KMS-11 (cell line): ENCODE measurements around the gene FLAD1.
A peak's percentile ranks its signal among the peaks of the same experiment; 100 is the strongest.

ENCODE experiments used
- H2AFZ ChIP-seq: fragments of 200-600 bp; sonication (generic); 2 replicates; pipeline ENCODE4 v1.6.1; 2016; ENCODE audit warnings: antibody characterized with exemption, mixed run types, low read depth
- H3K27ac ChIP-seq: fragments of 200-600 bp; sonication (generic); 2 replicates; pipeline ENCODE4 v1.6.1; 2016; ENCODE audit warnings: mild to moderate bottlenecking, mixed run types
- H3K27me3 ChIP-seq: fragments of 200-600 bp; sonication (generic); 2 replicates; pipeline ENCODE4 v1.6.1; 2017; ENCODE audit warnings: mild to moderate bottlenecking, low read depth, mixed run types, moderate library complexity; ENCODE audit not compliant: insufficient read depth
- H3K36me3 ChIP-seq: fragments of 200-600 bp; sonication (generic); 2 replicates; pipeline ENCODE4 v1.6.1; 2017; ENCODE audit warnings: mild to moderate bottlenecking, mixed run types; ENCODE audit not compliant: insufficient read depth
- H3K4me1 ChIP-seq: fragments of 200-600 bp; sonication (generic); 2 replicates; pipeline ENCODE4 v1.6.1; 2016; ENCODE audit warnings: mild to moderate bottlenecking, low read depth, mixed run types; ENCODE audit not compliant: poor library complexity, severe bottlenecking
- H3K4me2 ChIP-seq: fragments of 200-600 bp; sonication (generic); 2 replicates; pipeline ENCODE4 v1.7.0; 2016; ENCODE audit warnings: mild to moderate bottlenecking, mixed run types
- H3K4me3 ChIP-seq: fragments of 200-600 bp; sonication (generic); IDR thresholded peaks from 2 replicates; pipeline ENCODE4 v1.6.1; 2017; ENCODE audit warnings: low read depth, low read length, mixed read lengths; ENCODE audit not compliant: insufficient read depth
- H3K79me2 ChIP-seq: fragments of 200-600 bp; sonication (generic); 2 replicates; pipeline ENCODE4 v1.6.1; 2016; ENCODE audit warnings: low read depth, mixed run types; ENCODE audit not compliant: insufficient read depth
- H3K9ac ChIP-seq: fragments of 200-600 bp; sonication (generic); 2 replicates; pipeline ENCODE4 v1.6.1; 2016; ENCODE audit warnings: mild to moderate bottlenecking, mixed run types
- H4K20me1 ChIP-seq: fragments of 200-600 bp; sonication (generic); 2 replicates; pipeline ENCODE4 v1.6.1; 2016; ENCODE audit warnings: mild to moderate bottlenecking, mixed run types; ENCODE audit not compliant: insufficient read depth
- TF ChIP-seq, protein P1 (sequence below): fragments of 200-600 bp; sonication (generic); conservative IDR thresholded peaks from 2 replicates; pipeline ENCODE4 v1.6.1; 2017; ENCODE audit warnings: low read depth, mild to moderate bottlenecking, antibody characterized with exemption, low read length, moderate library complexity, mixed read lengths

The FLAD1 gene

DNA sequence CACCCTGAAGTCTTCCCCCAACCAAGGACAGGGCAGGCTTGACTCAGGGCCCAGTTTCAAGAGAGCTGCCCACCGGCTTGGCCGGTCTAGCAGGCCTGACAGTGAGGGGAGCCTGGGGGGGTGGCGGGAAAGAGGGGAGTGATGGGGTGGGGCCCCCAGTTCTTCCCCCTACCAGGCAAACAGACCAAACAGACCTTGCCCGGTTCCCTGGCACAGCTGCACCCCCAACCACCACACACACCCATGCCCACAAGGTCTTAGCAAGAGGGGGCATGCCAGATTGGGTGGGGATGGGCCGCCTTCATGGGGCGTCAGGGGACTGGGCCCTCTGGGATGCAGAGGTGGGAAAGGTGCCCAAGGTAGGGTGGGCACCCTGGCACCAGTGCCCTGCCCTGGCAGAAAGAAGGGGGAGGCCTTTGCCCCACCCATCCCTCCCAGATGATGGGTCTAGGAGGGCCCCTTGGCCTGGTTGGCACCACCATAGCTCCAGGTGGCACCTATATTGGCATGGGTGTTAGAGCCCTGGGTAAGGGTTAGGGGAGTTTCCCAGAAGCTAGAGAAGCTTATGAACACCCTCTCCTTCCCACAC is 28.4 kb downstream of the FLAD1 start:
- H3K4me1 ChIP-seq = peaks cover 17% of the 10 kb centered on the region
- TF ChIP-seq, protein P1, sequence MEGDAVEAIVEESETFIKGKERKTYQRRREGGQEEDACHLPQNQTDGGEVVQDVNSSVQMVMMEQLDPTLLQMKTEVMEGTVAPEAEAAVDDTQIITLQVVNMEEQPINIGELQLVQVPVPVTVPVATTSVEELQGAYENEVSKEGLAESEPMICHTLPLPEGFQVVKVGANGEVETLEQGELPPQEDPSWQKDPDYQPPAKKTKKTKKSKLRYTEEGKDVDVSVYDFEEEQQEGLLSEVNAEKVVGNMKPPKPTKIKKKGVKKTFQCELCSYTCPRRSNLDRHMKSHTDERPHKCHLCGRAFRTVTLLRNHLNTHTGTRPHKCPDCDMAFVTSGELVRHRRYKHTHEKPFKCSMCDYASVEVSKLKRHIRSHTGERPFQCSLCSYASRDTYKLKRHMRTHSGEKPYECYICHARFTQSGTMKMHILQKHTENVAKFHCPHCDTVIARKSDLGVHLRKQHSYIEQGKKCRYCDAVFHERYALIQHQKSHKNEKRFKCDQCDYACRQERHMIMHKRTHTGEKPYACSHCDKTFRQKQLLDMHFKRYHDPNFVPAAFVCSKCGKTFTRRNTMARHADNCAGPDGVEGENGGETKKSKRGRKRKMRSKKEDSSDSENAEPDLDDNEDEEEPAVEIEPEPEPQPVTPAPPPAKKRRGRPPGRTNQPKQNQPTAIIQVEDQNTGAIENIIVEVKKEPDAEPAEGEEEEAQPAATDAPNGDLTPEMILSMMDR = no peak
- no peaks in the 10 kb centered on the region for H3K27me3 ChIP-seq
- H3K27ac ChIP-seq = no peak overlapping the region
- H3K9ac ChIP-seq = no peak overlapping the region
- peaks cover 5% of the 10 kb centered on the region; the same call in 1 of the 2 replicates for H3K36me3 ChIP-seq
- peaks cover 21% of the 10 kb centered on the region; the same call in 1 of the 2 replicates for H3K79me2 ChIP-seq
- H2AFZ ChIP-seq = no peak overlapping the region
- H4K20me1 ChIP-seq = no peaks in the 10 kb centered on the region
- H3K4me2 ChIP-seq = no peak overlapping the region
- no peak overlapping the region for H3K4me3 ChIP-seq

DNA sequence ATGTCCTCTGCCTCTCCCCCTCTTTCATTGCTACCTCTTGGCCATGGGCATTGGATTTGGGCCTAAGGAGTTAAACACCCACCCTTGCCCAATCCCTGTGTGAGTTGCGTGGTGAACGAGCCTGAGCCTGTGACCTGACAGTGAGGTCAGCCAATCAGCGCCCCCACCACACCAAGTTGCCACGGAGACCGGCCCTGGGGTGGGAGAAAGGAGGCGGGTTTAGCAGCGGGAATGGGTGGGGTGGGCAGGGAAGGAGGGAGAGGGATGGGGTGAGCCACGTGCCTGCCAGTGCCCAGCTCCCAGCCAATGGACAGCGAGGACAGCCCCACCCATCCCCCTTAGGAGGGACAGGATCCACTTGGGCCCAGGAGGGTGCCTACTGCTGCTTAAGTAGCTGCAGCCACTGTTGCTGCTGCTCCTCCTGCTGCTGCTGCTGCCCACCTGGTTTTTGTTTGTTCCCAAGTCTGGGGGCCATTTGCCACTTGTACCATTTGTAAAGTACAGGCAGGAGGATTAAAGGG is 28.9 kb downstream of the FLAD1 start:
- H3K27ac ChIP-seq = no peak overlapping the region; the same call in 1 of the 2 replicates
- H3K4me1 ChIP-seq = peaks cover 17% of the 10 kb centered on the region

DNA sequence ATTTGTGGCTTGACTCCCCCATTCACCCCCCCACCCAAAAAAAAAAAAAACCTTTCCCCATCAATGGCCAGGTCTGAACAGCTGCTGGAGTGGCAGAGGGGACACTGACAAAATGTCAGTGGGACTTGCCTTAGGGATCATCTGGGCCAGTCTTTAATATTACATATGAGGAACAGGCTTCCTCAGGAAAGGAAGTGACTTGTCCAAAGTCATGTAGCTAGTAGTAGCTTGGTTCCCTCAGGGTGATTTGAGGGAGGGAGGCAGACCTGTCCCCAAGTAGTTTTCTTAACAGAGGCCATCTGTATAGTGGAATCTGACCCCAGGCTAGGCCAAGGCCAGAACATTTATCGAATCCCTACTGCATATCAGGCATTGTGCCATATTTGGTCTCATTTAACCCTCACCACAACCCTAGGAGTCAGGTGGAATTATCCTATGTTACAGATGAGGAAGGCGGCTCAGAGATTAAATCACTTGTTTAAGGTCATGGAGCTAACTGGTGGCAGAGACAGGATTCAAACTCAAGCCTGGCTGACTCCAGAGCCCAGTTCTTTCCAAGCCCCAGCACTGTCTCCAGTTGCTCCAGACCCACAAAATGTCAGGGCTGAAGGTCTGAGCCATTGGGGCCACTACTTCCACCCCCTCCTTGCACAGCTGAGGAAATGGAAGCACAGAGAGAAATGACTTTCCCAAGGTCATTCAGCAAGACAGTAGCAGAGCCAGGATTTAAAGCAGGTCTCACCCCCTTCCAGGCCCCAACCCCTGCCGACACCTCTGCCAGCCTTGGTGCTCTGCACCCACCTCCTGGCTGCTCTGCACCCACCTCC is 29.8 kb downstream of the FLAD1 start:
- Histone ChIP-seq H3K4me1 (peaks cover 23% of the 10 kb centered on the region), H3K9ac (no peak overlapping the region), H3K27ac (peak overlapping the region; percentile 11; the same call in 1 of the 2 replicates)

More for the DNA sequence above, 28.9 kb downstream of the FLAD1 start:
- Histone ChIP-seq H3K36me3 (peaks cover 7% of the 10 kb centered on the region; the same call in 1 of the 2 replicates), H3K4me2 (no peak overlapping the region), H3K79me2 (peaks cover 15% of the 10 kb centered on the region; the same call in 1 of the 2 replicates), H3K9ac (no peak overlapping the region), H3K4me3 (no peak overlapping the region), H4K20me1 (no peaks in the 10 kb centered on the region), H3K27me3 (no peaks in the 10 kb centered on the region), H2AFZ (no peak overlapping the region)
- TF ChIP-seq, protein P1 = no peak

DNA sequence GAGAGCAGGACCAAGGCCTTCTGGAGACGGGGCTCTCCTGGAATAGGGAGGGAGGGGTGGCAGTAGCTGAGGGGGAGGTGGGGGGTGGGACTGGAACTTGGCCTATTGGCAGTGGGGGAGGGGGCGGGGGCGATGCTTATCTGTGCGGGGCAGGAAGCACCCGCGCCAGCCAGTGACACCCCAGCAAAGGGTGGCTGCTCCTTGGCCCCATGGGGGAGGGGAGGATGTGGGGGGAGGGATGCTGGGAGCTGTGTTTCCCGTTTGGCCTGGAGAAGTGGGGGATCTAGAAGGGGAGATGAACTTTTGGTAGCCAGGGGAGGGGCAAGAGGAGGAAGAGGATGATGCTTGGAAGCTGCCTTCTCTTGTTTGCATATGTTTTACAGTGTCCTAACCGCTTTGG is 30.5 kb downstream of the FLAD1 start:
- peaks cover 7% of the 10 kb centered on the region; the same call in 1 of the 2 replicates for H3K36me3 ChIP-seq
- H2AFZ ChIP-seq = no peak overlapping the region
- no peak overlapping the region; the same call in 1 of the 2 replicates for H3K27ac ChIP-seq

More for the DNA sequence above, 29.8 kb downstream of the FLAD1 start:
- Histone ChIP-seq H2AFZ (no peak overlapping the region), H3K79me2 (peaks cover 6% of the 10 kb centered on the region; the same call in 1 of the 2 replicates), H3K4me2 (no peak overlapping the region), H3K27me3 (no peaks in the 10 kb centered on the region), H3K36me3 (peaks cover 7% of the 10 kb centered on the region; the same call in 1 of the 2 replicates), H4K20me1 (no peaks in the 10 kb centered on the region), H3K4me3 (no peak overlapping the region)
- TF ChIP-seq, protein P1 = no peak

More for the DNA sequence above, 30.5 kb downstream of the FLAD1 start:
- Histone ChIP-seq H3K4me3 (no peak overlapping the region), H3K4me2 (no peak overlapping the region), H3K4me1 (peaks cover 28% of the 10 kb centered on the region), H3K79me2 (peaks cover 6% of the 10 kb centered on the region; the same call in 1 of the 2 replicates), H3K9ac (no peak overlapping the region), H3K27me3 (no peaks in the 10 kb centered on the region), H4K20me1 (no peaks in the 10 kb centered on the region)
- TF ChIP-seq, protein P1 = no peak
